NCI-H2196 (cell line): ENCODE results near the gene PRMT2.

Source experiments
- DNase-seq: peaks from one replicate; lab custom pipeline; 2025; ENCODE audit not compliant: unreplicated experiment; lab: John Stamatoyannopoulos, UW

The PRMT2 gene

GRCh38 chr21:46641656-46642055 is 6.2 kb downstream of the PRMT2 start:
- DNase-seq = no peak

GRCh38 chr21:46643379-46644177 is 8.1 kb downstream of the PRMT2 start:
- DNase-seq = no peak

GRCh38 chr21:46645840-46646239 is 10.4 kb downstream of the PRMT2 start:
- no peak for DNase-seq

- DNase-seq = no peak
These were observed 11.2 kb downstream of the PRMT2 start for GRCh38 chr21:46646541-46647154.

DNA sequence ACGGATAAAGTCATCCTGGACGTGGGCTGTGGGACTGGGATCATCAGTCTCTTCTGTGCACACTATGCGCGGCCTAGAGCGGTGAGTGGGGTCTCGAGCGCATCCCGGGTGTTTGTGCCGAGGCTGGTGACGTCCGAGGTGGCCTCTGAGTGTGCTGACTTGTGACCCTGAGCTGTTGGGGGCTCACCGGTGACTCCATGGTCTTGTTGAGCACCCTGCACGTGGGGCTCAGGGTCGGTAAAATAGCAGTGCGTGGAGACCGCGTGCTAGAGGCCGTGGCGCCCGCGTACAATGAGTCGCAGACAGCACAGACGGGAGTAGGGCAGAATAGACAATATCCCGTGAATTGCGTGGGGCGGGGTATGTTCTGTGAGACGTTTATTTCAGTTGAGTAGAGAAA is 13.1 kb downstream of the PRMT2 start:
- DNase-seq = no peak

DNA sequence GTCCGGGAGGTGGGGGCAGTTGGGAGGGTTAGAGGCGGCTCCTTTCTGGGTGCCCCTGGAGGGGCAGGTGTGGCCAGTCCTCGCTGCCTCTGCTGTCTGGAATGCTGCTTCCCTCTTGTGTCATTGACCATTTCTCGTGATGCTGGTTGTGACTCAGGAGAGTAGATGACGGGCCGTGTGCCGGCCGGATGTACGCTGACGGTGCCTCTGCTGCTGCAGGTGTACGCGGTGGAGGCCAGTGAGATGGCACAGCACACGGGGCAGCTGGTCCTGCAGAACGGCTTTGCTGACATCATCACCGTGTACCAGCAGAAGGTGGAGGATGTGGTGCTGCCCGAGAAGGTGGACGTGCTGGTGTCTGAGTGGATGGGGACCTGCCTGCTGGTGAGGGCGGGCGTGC is 13.9 kb downstream of the PRMT2 start:
- no peak for DNase-seq

DNA sequence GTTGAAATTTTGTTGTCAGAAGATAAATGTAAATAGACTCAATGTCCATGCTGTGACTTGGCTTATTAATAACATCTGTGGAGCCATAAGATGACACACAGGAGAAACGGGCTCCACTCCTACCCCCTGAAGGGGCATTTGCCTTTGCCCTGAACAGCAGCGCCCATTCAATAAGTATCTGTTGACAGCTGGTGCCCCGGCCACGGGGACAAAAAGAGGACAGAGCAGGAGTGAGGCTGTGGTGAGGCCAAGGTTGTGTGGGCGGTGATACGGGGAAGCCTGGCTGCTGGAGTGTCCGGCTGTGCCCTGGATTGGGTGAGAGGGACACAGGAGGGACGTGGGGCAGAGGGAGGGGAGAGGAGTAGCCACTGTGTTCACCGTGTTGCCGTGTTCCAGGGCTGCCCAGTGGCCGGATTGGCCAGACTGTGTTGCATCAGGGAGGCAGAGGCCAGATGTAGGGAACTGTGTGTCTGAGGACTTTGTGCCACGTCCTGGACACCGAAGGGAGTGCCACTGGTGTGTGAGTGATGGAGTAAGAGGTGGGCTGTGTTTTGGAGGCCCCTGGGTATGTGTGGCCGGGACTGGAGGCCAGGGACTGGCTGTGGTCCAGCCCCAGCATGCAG is 15.1 kb downstream of the PRMT2 start:
- DNase-seq = no peak

DNA sequence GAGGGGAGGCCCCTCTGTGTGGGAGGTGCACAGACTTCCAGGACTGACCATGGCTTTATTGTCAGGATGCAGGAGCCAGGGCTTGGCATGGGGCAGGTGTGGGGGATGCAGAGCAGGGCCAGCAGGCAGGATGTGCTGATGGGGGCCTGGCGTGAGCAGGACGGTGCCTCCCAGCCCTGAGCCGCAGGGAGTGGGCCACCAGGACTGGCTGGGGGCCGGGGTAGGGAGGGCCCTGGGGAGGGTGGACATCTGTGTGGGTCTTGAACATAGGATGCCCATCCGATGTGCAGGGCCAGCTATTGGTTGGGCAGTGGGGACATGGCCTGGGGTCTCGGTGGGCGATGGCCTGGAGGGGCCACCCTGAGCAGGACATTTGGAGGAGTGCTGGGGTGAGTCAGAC is 15.6 kb downstream of the PRMT2 start:
- no peak for DNase-seq

DNA sequence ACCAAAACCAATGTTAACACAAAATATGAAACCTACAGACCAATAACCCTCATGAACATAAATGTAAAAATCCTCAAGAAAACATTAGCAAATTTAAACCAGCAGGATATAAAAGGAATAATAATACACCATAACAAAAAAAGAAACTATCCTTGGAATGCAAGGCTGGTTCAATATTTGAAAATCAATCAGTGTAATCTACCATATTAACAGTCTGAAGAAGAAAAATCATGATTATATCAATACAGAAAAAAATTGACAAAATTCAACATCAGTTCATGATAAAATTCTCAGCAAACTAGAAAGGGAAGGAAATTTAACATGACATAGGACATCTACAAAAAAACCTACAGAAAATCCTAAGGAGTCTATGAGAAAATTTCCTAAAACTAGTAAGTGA is 19.8 kb downstream of the PRMT2 start:
- DNase-seq = no peak

DNA sequence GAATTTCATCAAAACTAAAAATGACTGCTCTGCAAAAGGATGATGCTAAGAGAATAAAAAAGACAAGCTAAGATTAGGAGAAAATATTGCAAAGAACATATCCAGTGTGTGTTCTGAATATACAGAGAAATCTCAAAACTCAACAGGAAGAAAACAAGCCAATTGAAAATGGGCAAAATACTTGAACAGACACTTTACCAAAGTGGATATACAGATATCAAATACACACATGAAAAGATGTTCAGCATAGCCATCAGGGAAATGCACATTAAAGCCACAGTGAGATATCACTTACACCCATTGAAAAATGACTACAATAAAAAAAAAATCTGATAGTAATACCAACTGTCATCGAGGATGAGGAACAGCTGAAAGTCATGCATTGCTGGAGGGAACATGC is 21.3 kb downstream of the PRMT2 start:
- no peak for DNase-seq

DNA sequence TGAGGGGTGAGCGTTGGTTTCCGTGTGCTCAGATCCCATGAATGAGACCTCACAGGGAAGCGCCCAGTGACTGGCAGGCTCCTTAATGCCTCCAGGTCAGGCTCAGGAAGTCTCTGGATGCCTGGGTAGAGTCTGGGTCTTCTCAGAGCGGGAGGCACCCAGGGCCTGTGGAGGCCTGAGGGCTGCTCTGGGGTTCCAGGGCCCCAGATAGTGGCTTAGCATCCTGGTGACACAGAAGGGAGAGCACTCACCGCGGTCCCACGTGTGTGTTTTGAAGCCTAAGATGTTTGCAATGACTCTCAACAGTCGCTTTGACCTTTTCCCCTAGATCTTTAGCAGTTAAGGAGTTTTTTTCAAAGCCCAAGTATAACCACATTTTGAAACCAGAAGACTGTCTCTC is 25.0 kb downstream of the PRMT2 start:
- DNase-seq = no peak

DNA sequence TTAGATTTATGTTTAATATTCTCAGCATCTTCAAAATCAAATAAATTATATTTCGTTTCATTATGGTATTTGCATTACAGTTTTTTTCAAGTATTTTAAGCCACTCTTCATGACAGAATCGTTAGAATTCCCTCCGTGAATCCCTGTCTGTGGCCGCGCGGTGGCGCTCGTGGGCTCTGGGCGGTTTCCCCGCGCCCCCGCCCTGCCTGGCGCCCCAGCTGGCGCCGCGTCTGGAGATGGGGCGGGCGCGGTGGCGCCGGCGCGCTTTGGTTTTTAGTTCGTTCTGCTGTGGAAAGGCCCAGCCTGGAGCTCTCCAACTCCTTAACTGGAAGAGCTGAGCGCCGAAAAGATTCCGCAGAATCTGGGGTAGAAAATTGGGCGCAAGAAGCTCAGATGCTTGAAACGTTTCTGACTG is 25.7 kb downstream of the PRMT2 start:
- no peak for DNase-seq

DNA sequence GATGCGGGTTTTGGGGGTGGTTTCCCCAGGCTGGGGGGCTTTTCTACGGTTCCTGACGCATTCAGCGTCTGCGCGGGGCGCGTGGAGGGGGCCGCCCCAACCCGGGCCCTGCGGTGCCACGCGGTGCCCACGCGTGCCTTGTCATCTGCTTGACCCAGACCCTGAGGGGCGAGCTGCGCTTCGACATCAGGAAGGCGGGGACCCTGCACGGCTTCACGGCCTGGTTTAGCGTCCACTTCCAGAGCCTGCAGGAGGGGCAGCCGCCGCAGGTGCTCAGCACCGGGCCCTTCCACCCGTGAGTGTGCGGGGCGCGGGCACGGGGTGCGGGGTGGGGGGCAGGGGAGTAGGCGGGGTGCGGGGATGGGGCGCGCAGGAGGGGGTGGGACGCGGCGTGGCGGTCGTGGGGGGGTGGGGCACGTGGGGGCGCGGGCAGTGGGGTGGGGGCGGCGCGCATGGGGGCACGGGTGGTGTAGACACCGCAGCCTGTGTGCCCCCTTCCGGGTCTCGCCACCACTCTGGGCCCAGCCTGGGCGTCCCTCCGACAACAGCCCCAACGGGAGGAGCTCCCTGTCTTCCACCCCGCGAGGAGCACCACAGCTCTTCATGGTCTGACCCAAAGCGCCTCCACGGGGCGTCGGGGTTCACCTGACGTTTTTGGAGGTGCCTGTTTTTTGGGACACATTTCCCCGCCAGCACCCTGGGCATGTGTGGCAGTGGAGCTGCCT is 26.3 kb downstream of the PRMT2 start:
- no peak for DNase-seq

DNA sequence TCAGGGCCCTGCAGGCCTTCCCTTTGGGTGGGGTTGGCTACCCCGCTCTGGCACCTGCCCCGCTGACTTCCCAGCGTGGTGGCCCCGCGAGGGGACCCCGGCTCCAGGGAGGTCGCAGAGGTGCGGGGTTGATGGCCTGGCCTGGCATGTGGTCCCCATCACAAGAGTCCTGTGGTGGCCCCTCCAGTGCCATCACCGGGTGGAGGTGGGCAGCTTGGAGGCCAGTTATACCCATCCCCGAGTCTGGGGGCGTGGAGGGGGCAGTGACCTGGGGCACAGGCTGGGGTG is 26.8 kb downstream of the PRMT2 start:
- DNase-seq = no peak

DNA sequence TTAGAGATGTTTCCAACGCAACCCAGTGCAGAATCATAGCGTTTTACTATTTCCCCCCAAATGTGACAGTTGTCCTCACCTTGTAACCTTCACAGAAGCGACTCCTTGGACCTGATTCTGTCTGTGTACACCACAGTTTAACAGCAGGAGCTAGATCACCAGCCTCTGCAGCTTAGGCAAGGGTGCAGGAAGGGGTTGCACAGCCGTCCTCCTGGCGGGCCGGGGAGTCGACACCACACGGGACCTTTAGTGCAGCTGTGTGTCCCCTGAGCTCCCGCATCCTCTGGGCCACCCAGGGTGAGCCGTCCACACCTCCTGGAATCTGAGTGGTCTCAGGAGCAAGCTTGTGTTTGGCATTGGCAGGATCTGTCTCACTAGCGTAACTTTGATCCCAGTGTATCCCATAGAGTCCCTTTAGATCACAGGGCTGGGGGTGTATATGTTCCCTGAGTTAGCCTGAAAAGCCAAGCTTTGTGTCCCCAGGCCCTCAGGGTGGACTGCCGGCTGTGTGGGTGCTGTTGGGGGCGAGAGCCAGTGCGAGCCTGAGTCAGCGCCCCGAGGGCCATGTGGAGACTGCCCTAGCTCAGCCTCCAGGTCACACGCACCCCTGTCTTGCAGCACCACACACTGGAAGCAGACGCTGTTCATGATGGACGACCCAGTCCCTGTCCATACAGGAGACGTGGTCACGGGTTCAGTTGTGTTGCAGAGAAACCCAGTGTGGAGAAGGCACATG is 27.5 kb downstream of the PRMT2 start:
- no peak for DNase-seq

DNA sequence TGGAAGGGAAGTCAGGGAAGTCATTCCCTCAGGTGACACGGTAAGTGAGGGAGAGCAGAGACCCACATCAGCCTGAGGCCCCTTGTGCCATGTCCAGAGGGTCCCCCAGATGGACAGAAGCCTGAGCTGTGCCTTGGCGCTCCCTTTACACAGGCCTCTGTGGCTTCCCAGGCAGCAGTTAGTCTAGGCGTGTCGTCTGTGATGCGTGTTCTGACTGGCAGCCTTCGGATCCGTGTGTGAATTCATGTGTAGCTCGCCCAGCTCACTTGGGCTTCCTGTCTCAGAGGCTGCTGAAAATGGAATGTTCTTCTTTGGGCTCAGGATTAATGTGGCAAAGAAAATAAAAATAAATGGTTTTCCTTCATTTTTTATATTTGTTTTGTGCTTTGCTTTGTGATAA is 28.3 kb downstream of the PRMT2 start:
- no peak for DNase-seq

DNA sequence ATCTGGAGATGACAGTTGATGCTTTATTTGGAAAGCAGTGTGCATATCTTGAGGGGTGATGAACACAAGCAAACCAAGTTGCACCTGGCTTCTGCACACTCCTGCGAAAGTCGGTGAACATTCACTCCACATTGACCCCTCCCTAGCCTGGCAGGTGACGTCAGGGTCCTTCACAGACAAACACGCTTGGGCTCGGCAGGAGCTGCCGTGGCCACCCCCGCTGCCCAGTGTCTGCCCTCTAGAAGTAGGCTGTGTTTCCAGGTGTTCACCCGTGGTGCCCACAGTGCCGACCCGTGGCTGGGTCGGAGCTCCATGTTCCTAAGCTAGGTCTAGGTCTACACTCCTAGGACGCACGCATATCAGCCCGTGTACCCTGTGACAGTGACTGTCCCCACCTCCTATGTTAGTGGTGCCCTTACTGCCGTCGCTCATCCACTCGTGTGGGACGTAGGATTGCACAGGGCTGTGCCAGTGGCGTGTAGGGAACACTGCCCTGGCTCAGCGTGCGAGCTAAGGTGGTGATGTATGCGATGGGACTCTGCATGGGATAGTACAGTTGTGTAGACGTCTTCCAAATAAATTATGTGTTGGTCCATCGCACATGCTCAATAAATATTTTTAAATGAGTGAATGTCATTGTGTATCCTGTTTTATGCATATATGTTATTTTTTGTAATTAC is 29.0 kb downstream of the PRMT2 start:
- DNase-seq = no peak

DNA sequence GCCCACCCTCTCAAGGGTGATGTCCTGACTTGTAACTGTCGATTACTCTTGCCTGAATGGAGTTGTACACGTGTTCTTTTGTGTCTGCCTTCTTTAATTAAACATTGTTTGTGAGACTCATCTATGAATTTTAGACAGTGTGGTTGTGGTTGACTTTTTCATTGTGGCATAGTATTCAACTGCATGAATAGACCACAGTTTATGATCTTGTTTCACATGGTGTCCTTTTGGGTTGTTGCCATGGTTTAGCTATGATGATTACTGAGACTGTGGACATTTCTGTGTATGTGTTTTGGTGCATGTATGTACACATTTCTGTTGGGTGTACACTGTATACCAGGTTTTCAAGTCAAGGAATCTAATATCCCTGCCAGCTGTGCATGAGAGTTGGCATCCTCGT is 30.1 kb downstream of the PRMT2 start:
- DNase-seq = no peak

DNA sequence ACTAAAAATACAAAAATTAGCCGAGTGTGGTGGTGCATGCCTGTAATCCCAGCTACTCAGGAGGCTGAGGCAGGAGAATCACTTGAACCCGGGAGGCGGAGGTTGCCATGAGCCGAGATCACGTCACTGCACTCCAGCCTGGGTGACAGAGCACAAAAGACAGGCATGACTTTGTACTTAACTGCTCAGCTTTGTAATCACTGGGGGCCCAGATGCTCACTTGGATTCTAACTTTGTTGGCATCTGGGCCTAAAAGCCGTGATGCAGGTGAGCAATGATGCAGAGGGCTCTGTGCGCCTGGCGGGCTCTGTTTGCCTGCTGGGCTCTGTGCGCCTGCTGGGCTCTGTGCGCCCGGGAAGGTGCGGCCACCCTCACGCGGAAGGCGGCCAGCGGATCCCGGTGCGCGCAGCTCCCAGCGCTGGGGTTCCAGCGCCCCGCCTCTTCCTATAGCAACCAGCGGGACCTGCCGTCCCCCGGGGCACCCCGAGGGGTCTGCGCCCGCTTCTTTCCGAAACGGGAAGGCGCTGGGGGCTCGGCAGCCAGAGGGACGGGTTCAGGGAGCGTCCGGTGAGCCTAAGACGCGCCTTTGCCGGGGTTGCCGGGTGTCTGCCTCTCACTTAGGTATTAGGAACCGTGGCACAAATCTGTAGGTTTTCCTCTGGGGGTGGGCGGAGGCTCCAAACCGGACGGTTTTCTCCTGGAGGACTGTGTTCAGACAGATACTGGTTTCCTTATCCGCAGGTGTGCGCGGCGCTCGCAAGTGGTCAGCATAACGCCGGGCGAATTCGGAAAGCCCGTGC is 31.7 kb downstream of the PRMT2 start:
- DNase-seq = no peak
